ENCODE results near the gene NRCAM.
A peak's percentile ranks its signal among the peaks of the same experiment; 100 is the strongest.
"Not testable (repeated sequence)": the region's sequence is repeated elsewhere in the genome, so short reads cannot be mapped to it uniquely, and the experiment has no call there.

The NRCAM gene

GRCh38 chr7:108289852-108290251, 166.4 kb downstream of the NRCAM start:
- FAIRE-seq (no peak), DNase-seq (ENCODE audit: extremely low spot score, insufficient read length, low read depth) (no peak)

DNA sequence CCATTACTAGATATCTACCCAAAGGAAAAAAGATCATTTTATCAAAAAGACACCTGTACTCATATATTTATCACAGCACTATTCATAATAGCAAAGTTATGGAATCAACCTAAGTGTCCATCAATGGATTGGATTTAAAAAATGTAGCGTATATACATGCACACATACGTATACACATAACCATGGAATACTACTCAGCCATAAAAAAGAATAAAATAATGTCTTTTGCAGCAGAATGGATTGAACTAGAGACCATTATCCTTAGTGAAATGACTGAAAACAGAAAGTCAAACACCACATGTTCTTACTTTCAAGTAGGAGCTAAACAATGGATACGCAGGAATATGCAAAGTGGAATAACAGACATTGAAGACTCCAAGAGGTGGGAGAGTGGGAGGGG, 168.4 kb downstream of the NRCAM start:
- no peak for FAIRE-seq
- no peak for DNase-seq (ENCODE audit: extremely low spot score, insufficient read length, low read depth)

GRCh38 chr7:108286290-108286904, 169.8 kb downstream of the NRCAM start:
- DNase-seq (ENCODE audit: extremely low spot score, insufficient read length, low read depth) (no peak), FAIRE-seq (no peak)

DNA sequence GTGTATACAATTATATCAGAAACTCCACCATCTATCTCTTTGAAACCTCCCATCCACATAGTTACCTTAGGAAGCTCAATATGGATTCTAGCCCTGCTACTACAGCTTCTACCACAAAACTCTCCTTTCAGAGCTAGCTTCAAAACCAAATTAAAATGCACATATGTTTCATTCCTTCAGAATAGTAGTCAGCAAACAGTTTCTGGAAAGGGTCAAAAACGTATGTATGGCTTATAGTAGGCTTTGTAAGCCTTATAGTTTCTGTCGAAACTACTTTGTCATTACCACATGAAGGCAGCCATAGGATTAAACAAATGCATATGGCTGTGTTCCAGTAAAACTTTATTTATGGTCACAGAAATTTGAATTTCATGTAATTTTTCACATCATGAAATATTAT, 170.5 kb downstream of the NRCAM start:
- FAIRE-seq (no peak), DNase-seq (ENCODE audit: extremely low spot score, insufficient read length, low read depth) (no peak)

DNA sequence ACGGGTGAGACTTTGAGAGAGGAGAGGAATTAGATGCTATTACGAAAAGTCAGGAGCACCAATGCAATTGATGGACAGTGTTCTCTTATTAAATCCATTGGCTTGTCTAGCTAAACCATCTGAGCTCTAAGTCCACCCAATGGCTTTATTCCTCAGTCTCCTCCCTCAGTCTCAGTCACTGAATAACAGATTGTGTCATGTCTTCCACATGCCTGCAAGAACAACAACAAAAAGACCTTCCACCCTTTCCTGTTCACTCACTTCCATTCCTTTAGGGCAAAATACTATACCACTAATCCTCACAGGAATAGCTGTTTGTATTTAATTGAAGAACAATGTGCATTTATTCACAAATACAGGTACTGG, 171.2 kb downstream of the NRCAM start:
- FAIRE-seq (no peak), DNase-seq (ENCODE audit: extremely low spot score, insufficient read length, low read depth) (no peak)

DNA sequence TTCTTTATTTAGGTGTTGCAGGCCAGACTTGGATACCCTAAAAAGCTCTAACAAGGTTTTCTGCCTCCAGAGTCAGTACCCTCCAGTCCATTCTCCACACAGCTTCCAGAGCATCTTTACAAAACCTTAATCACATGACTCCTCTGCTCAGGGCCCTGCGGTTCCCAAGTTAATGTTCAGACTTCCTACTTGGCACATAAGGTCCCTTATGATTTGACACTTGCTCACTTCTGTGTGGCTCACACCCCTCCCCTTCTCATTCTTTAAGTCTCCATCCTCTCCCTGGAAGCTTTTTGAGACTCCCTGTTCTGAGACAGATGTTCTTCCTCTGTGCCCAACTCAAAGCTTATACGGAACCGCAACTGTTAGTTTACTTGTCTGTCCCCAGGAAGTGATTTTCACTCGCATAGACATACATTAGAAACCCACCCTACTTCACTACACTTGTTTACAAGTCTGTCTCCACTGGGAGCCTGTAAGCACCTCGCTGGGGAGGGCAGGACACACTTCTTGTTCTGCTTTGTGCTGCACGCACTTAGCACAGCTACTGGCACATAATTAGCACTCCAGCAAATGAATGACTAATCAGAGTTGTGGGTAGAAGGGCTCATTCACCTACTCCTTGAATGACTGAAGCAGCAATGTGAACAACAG, 171.8 kb downstream of the NRCAM start:
- DNase-seq (ENCODE audit: extremely low spot score, insufficient read length, low read depth) (no peak), FAIRE-seq (peak; percentile 61)

- DNase-seq (ENCODE audit: extremely low spot score, insufficient read length, low read depth): no peak
- no peak for FAIRE-seq
Observed at GRCh38 chr7:108283252-108283651, 173.0 kb downstream of the NRCAM start.

DNA sequence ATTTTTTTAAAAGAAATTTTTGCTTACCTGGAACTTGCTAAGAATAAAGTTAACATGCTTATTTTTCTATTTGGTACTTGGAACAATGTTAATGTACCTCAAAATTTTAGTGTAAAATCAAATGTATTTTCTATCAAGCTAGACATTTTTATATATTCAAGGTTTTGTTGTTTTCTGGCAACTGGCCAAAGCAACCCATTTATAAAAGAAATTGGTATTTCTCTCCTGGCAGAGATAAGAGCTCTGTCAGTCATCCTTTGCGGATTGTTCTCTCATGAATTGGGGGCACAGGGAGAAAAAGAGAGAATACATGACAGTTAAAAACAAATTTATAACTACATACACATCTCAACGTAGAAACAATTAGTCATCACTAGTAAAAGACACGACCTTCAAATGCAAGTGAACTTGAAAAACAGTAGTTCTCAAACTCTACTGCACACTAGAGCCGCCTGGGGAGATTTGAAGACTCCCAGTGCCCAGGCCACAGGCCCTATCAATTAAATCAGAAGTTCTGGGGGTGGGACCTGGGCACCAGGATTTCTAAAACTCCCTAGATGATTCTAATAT, 173.7 kb downstream of the NRCAM start:
- DNase-seq (ENCODE audit: extremely low spot score, insufficient read length, low read depth) (no peak), FAIRE-seq (no peak)

DNA sequence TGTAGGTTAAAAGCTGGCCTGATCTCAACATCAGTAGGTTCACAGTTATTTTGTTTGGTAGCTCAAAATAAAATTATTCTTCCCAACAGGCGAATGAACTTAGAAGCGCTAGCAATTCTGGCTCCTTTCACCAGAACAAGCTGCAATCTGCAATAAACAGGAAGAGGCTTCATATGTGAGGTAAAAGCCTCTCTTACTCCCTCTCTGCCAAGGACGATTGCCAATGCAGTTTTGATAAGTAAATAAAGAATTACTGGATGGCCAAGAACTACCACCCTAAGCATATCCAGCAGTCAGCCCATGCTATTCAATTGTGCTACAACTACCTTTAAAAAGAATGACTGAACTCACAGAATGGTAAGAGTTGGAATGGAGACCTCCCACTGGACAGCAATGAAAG, 176.1 kb downstream of the NRCAM start:
- DNase-seq (ENCODE audit: extremely low spot score, insufficient read length, low read depth) (no peak), FAIRE-seq (no peak)

DNA sequence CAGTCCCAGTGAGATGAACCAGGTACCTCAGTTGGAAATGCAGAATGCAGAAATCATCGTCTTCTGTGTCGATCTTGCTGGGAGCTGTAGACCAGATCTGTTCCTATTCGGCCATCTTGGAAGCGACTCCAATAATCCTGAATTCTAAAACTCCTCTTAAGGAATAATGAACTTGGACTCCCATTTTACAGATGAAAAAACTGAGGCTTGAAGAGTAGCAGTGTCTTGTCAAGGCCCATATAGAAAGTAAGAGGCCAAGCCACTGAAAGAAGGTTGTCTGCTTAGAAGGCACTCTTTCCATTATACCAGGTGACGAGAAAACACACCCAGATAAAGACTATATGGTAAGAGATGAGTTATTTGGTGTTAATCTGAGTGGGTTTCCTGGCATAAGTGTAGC, 177.5 kb downstream of the NRCAM start:
- FAIRE-seq (no peak), DNase-seq (ENCODE audit: extremely low spot score, insufficient read length, low read depth) (no peak)

GRCh38 chr7:108278281-108278680, 178.0 kb downstream of the NRCAM start:
- DNase-seq (ENCODE audit: extremely low spot score, insufficient read length, low read depth): no peak

GRCh38 chr7:108274447-108274846, 181.8 kb downstream of the NRCAM start:
- DNase-seq (ENCODE audit: extremely low spot score, insufficient read length, low read depth); FAIRE-seq: not testable (repeated sequence)

More at GRCh38 chr7:108278281-108278680, 178.0 kb downstream of the NRCAM start:
- FAIRE-seq: no peak

DNA sequence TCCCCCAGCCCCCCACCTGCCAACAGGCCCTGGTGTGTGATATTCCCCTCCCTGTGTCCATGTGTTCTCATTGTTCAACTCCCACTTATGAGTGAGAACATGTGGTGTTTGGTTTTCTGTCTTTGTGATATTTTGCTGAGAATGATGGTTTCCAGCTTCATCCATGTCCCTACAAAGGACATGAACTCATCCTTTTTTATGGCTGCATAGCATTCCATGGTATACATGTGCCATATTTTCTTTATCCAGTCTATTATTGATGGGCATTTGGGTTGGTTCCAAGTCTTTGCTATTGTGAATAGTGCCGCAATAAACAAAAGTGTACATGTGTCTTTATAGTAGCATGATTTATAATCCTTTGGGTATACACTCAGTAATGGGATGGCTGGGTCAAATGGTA, 183.3 kb downstream of the NRCAM start:
- FAIRE-seq; DNase-seq (ENCODE audit: extremely low spot score, insufficient read length, low read depth): not testable (repeated sequence)

- no peak for FAIRE-seq
- no peak for DNase-seq (ENCODE audit: extremely low spot score, insufficient read length, low read depth)
Observed at GRCh38 chr7:108270385-108271015, 185.7 kb downstream of the NRCAM start.

- DNase-seq (ENCODE audit: extremely low spot score, insufficient read length, low read depth) (no peak), FAIRE-seq (no peak)
Observed at GRCh38 chr7:108268200-108268820, 187.9 kb downstream of the NRCAM start.

- FAIRE-seq (no peak), DNase-seq (ENCODE audit: extremely low spot score, insufficient read length, low read depth) (no peak)
Observed at GRCh38 chr7:108267615-108268014, 188.6 kb downstream of the NRCAM start.

GRCh38 chr7:108266491-108266890, 189.7 kb downstream of the NRCAM start:
- DNase-seq (ENCODE audit: extremely low spot score, insufficient read length, low read depth) (no peak), FAIRE-seq (no peak)

DNA sequence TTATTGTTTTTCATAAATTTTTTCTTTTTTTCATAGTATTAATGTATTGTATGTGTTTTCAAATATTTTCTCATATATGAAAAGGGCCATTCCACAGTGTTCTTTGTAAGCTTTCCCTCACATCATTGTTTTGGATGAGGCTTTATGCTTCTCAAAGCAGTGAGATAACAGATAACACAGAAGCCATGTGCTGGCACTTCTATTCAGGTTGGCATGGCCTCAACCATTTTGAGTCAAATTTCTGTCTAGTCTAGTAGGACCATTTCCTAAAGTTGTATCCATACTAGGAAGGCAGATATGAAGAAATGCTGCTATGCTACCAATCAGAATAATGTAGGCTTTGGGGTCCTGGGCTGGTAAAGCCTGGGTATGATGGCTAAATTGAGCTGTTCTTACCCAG, 190.2 kb downstream of the NRCAM start:
- FAIRE-seq: no peak
- DNase-seq (ENCODE audit: extremely low spot score, insufficient read length, low read depth): no peak

- FAIRE-seq: no peak
- DNase-seq (ENCODE audit: extremely low spot score, insufficient read length, low read depth): no peak
Observed at GRCh38 chr7:108265007-108265406, 191.2 kb downstream of the NRCAM start.

- DNase-seq (ENCODE audit: extremely low spot score, insufficient read length, low read depth) (no peak), FAIRE-seq (no peak)
Observed at GRCh38 chr7:108263425-108263824, 192.8 kb downstream of the NRCAM start.

Measured in GM18507 (cell line).